Left forelimb (tissue), 1 donor: ENCODE data around the gene PHRF1.
"Not testable (repeated sequence)": the region's sequence is repeated elsewhere in the genome, so short reads cannot be mapped to it uniquely, and the experiment has no call there.

Experiments
- DNase-seq: peaks from one replicate; pipeline ENCODE4 v3.0.0-alpha.2; 2018; ENCODE audit warnings: low spot score

PHRF1 gene

GRCh38 chr11:654444-654843 is 78.2 kb downstream of the PHRF1 start:
- not testable (repeated sequence) for DNase-seq

GRCh38 chr11:655036-655726 is 78.9 kb downstream of the PHRF1 start:
- DNase-seq, result no peak

- no peak for DNase-seq
Measured at GRCh38 chr11:656426-656825, 80.2 kb downstream of the PHRF1 start.

- DNase-seq, result no peak
Measured at GRCh38 chr11:656866-657265, 80.6 kb downstream of the PHRF1 start.

GRCh38 chr11:657691-658126 is 81.4 kb downstream of the PHRF1 start:
- no peak for DNase-seq

- no peak for DNase-seq
Measured at GRCh38 chr11:659532-660085, 83.3 kb downstream of the PHRF1 start.

- no peak for DNase-seq
Measured at GRCh38 chr11:660281-660680, 84.0 kb downstream of the PHRF1 start.

GRCh38 chr11:660681-661444 is 84.6 kb downstream of the PHRF1 start:
- no peak for DNase-seq
